ENCODE results near the gene LRRD1.
"Not testable (repeated sequence)": the region's sequence is repeated elsewhere in the genome, so short reads cannot be mapped to it uniquely, and the experiment has no call there.

Gene LRRD1

GRCh38 chr7:92184294-92184693 lies 5.4 kb upstream of the LRRD1 start:
- H3K36me3 ChIP-seq (ENCODE audit: control insufficient read depth, insufficient read depth, low read length); H3K27ac ChIP-seq (ENCODE audit: insufficient read depth, low read depth, low read length, poor library complexity, severe bottlenecking); H3K4me3 ChIP-seq (ENCODE audit: insufficient read depth, low read depth, low read length); H3K4me1 ChIP-seq (ENCODE audit: control insufficient read depth, insufficient read depth, low read length); H3K9me3 ChIP-seq (ENCODE audit: control insufficient read depth, low read length); H3K27me3 ChIP-seq (ENCODE audit: control insufficient read depth, insufficient read depth, low read length, poor library complexity, severe bottlenecking): not testable (repeated sequence)
- 100% methylated on average over 1 of the region's 1 CpG; no CpG with 5 or more reads in 1 of the 2 experiments for WGBS, 2 experiments

- Histone ChIP-seq H3K9me3 (ENCODE audit: control insufficient read depth, low read length) (no peaks in the 10 kb centered on the region), H3K4me3 (ENCODE audit: insufficient read depth, low read depth, low read length) (no peak overlapping the region), H3K27ac (ENCODE audit: insufficient read depth, low read depth, low read length, poor library complexity, severe bottlenecking) (no peak overlapping the region), H3K36me3 (ENCODE audit: control insufficient read depth, insufficient read depth, low read length) (no peaks in the 10 kb centered on the region), H3K4me1 (ENCODE audit: control insufficient read depth, insufficient read depth, low read length) (no peaks in the 10 kb centered on the region), H3K27me3 (ENCODE audit: control insufficient read depth, insufficient read depth, low read length, poor library complexity, severe bottlenecking) (no peaks in the 10 kb centered on the region)
Observed at GRCh38 chr7:92177362-92177761, 1.6 kb downstream of the LRRD1 start.

GRCh38 chr7:92169529-92169928 lies 9.4 kb downstream of the LRRD1 start:
- H3K9me3 ChIP-seq (ENCODE audit: control insufficient read depth, low read length); H3K27ac ChIP-seq (ENCODE audit: insufficient read depth, low read depth, low read length, poor library complexity, severe bottlenecking); H3K4me1 ChIP-seq (ENCODE audit: control insufficient read depth, insufficient read depth, low read length); H3K4me3 ChIP-seq (ENCODE audit: insufficient read depth, low read depth, low read length); H3K36me3 ChIP-seq (ENCODE audit: control insufficient read depth, insufficient read depth, low read length); H3K27me3 ChIP-seq (ENCODE audit: control insufficient read depth, insufficient read depth, low read length, poor library complexity, severe bottlenecking): not testable (repeated sequence)
- WGBS, 2 experiments = 82 to 88% methylated on average over 2 of the region's 2 CpGs

DNA sequence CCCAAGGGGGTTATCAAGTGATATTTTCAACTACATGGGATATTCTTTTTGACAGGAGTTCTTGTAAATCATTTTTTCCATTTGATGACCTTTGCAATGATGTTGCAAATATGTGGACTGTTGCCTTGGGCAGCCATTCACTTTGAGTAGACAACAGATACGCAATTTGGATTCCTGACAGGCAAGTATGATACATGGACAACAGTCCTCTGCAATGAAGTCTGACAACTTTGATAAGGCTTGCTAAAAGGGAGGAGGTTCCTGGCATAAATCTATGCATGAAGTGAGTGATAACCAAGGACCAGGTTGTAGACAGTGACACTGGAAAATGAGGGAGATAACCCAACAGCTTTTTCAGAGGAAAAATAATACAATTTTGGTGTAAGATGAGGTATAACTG lies 17.7 kb downstream of the LRRD1 start:
- H3K9me3 ChIP-seq (ENCODE audit: control insufficient read depth, low read length) = no peaks in the 10 kb centered on the region
- H3K4me3 ChIP-seq (ENCODE audit: insufficient read depth, low read depth, low read length) = no peak overlapping the region
- H3K4me1 ChIP-seq (ENCODE audit: control insufficient read depth, insufficient read depth, low read length) = no peaks in the 10 kb centered on the region
- H3K27ac ChIP-seq (ENCODE audit: insufficient read depth, low read depth, low read length, poor library complexity, severe bottlenecking) = no peak overlapping the region
- no peaks in the 10 kb centered on the region for H3K36me3 ChIP-seq (ENCODE audit: control insufficient read depth, insufficient read depth, low read length)
- no peaks in the 10 kb centered on the region for H3K27me3 ChIP-seq (ENCODE audit: control insufficient read depth, insufficient read depth, low read length, poor library complexity, severe bottlenecking)
- 95% methylated on average over 1 of the region's 1 CpG for WGBS, 2 experiments

DNA sequence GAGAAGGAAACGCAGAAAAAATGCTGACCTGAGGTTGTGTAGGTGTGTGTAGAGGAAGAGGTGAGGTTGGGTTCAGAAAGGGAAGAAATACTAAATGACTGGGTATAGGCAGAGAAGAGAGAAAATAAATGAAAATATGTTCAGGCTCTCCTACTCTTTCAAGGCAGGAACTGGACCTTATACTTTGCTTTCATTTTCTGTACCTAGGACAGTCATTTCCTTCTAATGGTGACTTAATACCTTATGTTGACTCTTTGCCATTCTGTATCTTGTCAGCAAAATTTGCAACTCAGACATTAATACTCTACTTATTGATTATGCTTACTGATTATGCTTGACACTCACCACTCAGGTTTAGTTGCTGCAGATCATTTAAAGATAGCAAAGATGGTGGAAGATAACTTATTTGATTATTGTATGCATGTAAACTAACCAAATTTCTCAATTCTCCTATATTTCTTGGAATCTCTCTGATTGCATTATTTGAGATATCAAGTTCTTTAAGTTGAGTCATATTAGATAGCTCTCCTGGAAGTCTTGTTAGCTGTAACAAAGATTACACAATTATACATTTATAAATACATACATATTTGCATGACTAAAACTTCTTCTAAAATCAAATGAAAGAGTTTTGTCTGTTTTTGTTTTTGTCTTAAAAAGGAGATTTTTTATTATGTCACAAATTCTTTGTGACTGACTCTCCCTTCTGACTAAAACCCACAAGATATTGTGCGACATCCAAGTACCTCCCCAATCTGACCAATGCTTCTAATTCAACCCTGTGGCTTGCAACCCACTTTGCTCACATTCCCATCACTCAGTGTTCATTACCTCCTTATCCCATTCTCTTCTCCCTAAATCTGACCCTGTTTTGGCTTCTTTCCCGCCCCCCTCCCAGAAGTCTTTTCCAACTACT lies 20.0 kb downstream of the LRRD1 start:
- Histone ChIP-seq H3K4me3 (ENCODE audit: insufficient read depth, low read depth, low read length) (no peak overlapping the region), H3K27ac (ENCODE audit: insufficient read depth, low read depth, low read length, poor library complexity, severe bottlenecking) (no peak overlapping the region), H3K9me3 (ENCODE audit: control insufficient read depth, low read length) (no peaks in the 10 kb centered on the region), H3K36me3 (ENCODE audit: control insufficient read depth, insufficient read depth, low read length) (no peaks in the 10 kb centered on the region), H3K4me1 (ENCODE audit: control insufficient read depth, insufficient read depth, low read length) (no peaks in the 10 kb centered on the region), H3K27me3 (ENCODE audit: control insufficient read depth, insufficient read depth, low read length, poor library complexity, severe bottlenecking) (no peaks in the 10 kb centered on the region)
- 83 to 90% methylated on average over 3 of the region's 3 CpGs for WGBS, 2 experiments

- no peak overlapping the region for H3K27ac ChIP-seq (ENCODE audit: insufficient read depth, low read depth, low read length, poor library complexity, severe bottlenecking)
- no peaks in the 10 kb centered on the region for H3K36me3 ChIP-seq (ENCODE audit: control insufficient read depth, insufficient read depth, low read length)
- H3K4me3 ChIP-seq (ENCODE audit: insufficient read depth, low read depth, low read length) = no peak overlapping the region
- no peaks in the 10 kb centered on the region for H3K4me1 ChIP-seq (ENCODE audit: control insufficient read depth, insufficient read depth, low read length)
- H3K9me3 ChIP-seq (ENCODE audit: control insufficient read depth, low read length) = no peaks in the 10 kb centered on the region
- no peaks in the 10 kb centered on the region for H3K27me3 ChIP-seq (ENCODE audit: control insufficient read depth, insufficient read depth, low read length, poor library complexity, severe bottlenecking)
Observed at GRCh38 chr7:92156990-92157389, 22.0 kb downstream of the LRRD1 start.

GRCh38 chr7:92155108-92155739 lies 23.7 kb downstream of the LRRD1 start:
- no peaks in the 10 kb centered on the region for H3K36me3 ChIP-seq (ENCODE audit: control insufficient read depth, insufficient read depth, low read length)
- no peak overlapping the region for H3K27ac ChIP-seq (ENCODE audit: insufficient read depth, low read depth, low read length, poor library complexity, severe bottlenecking)
- H3K27me3 ChIP-seq (ENCODE audit: control insufficient read depth, insufficient read depth, low read length, poor library complexity, severe bottlenecking) = no peaks in the 10 kb centered on the region
- WGBS, 2 experiments = 91 to 95% methylated on average over 1 of the region's 1 CpG
- no peak overlapping the region for H3K4me3 ChIP-seq (ENCODE audit: insufficient read depth, low read depth, low read length)
- no peaks in the 10 kb centered on the region for H3K4me1 ChIP-seq (ENCODE audit: control insufficient read depth, insufficient read depth, low read length)
- H3K9me3 ChIP-seq (ENCODE audit: control insufficient read depth, low read length) = no peaks in the 10 kb centered on the region

DNA sequence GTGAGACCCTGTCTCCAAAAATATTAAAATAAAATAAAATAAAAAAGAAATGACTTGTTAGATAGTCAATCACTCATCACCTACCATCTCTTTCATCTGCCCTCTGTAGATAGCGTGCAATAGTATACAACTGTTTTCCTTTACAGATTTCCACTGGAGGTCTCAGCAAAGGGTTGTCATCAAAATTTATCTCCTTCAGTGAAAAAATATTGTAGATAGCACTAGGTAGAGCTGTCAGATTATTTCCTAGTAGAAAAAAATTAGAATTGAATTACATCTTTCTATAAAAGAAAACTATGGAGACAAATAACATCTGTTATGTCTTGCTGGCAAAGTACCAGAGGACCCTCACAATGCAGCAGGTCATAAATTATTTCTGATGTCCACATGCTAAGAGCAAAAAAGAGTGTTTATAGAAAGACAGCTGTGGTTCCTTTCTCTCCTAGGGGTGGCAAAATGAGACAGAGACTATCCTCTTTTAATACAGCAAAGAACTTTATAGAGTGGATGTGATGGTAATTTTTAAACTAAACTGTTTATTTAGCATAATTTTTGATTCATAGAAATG lies 28.4 kb downstream of the LRRD1 start:
- WGBS, 2 experiments = 78 to 100% methylated on average over 1 of the region's 1 CpG

GRCh38 chr7:92149736-92150239 lies 29.2 kb downstream of the LRRD1 start:
- Histone ChIP-seq H3K4me3 (ENCODE audit: insufficient read depth, low read depth, low read length) (no peak overlapping the region), H3K27me3 (ENCODE audit: control insufficient read depth, insufficient read depth, low read length, poor library complexity, severe bottlenecking) (no peaks in the 10 kb centered on the region), H3K9me3 (ENCODE audit: control insufficient read depth, low read length) (no peaks in the 10 kb centered on the region), H3K27ac (ENCODE audit: insufficient read depth, low read depth, low read length, poor library complexity, severe bottlenecking) (no peak overlapping the region), H3K36me3 (ENCODE audit: control insufficient read depth, insufficient read depth, low read length) (no peaks in the 10 kb centered on the region), H3K4me1 (ENCODE audit: control insufficient read depth, insufficient read depth, low read length) (no peaks in the 10 kb centered on the region)
- 83 to 96% methylated on average over 5 of the region's 5 CpGs for WGBS, 2 experiments

More for the DNA sequence above, 28.4 kb downstream of the LRRD1 start:
- H3K9me3 ChIP-seq (ENCODE audit: control insufficient read depth, low read length) = no peaks in the 10 kb centered on the region
- no peaks in the 10 kb centered on the region for H3K27me3 ChIP-seq (ENCODE audit: control insufficient read depth, insufficient read depth, low read length, poor library complexity, severe bottlenecking)
- no peaks in the 10 kb centered on the region for H3K4me1 ChIP-seq (ENCODE audit: control insufficient read depth, insufficient read depth, low read length)
- H3K27ac ChIP-seq (ENCODE audit: insufficient read depth, low read depth, low read length, poor library complexity, severe bottlenecking) = no peak overlapping the region
- H3K4me3 ChIP-seq (ENCODE audit: insufficient read depth, low read depth, low read length) = no peak overlapping the region
- no peaks in the 10 kb centered on the region for H3K36me3 ChIP-seq (ENCODE audit: control insufficient read depth, insufficient read depth, low read length)

- 93% methylated on average over 49 to 50 of the region's 50 CpGs for WGBS, 2 experiments
- H3K9me3 ChIP-seq (ENCODE audit: control insufficient read depth, low read length); H3K27ac ChIP-seq (ENCODE audit: insufficient read depth, low read depth, low read length, poor library complexity, severe bottlenecking): not testable (repeated sequence)
Observed at GRCh38 chr7:92143192-92143880, 35.6 kb downstream of the LRRD1 start.

More at GRCh38 chr7:92143192-92143880, 35.6 kb downstream of the LRRD1 start:
- not testable (repeated sequence) for H3K4me3 ChIP-seq (ENCODE audit: insufficient read depth, low read depth, low read length); H3K4me1 ChIP-seq (ENCODE audit: control insufficient read depth, insufficient read depth, low read length); H3K36me3 ChIP-seq (ENCODE audit: control insufficient read depth, insufficient read depth, low read length); H3K27me3 ChIP-seq (ENCODE audit: control insufficient read depth, insufficient read depth, low read length, poor library complexity, severe bottlenecking)
